Liver (tissue), 9 donors: ENCODE measurements around the gene TCTN1. TPM values are rescaled to one million over a fixed set of nuclear protein-coding genes. Genes with fewer than 3 reads are reported as not detected.

Experiments used
- DNase-seq: peaks from one replicate; pipeline ENCODE4 v3.0.0-alpha.2; 2017; ENCODE audit warnings: low spot score
- H3K27ac ChIP-seq, 2 donors: one replicate each; pipeline ENCODE4 v1.7.0; 2013; ENCODE audit warnings: inconsistent platforms in 2 of 2, low read length in 2 of 2, control low read depth in 1 of 2, low read depth in 1 of 2, mild to moderate bottlenecking in 1 of 2
- H3K27me3 ChIP-seq, 4 donors: one replicate each; pipeline versions ENCODE4 v1.6.1 to v1.7.0; 2013; ENCODE audit warnings: low read length in 3 of 4, inconsistent platforms in 1 of 4, mild to moderate bottlenecking in 1 of 4, moderate library complexity in 1 of 4; ENCODE audit not compliant: control insufficient read depth in 4 of 4, insufficient read depth in 4 of 4
- H3K36me3 ChIP-seq, 4 donors: one replicate each; pipeline versions ENCODE4 v1.6.1 to v1.7.0; 2013; ENCODE audit warnings: low read length in 3 of 4, mild to moderate bottlenecking in 3 of 4, low read depth in 1 of 4, moderate library complexity in 1 of 4; ENCODE audit not compliant: control insufficient read depth in 4 of 4, insufficient read depth in 3 of 4
- H3K4me1 ChIP-seq, 4 donors: one replicate each; pipeline versions ENCODE4 v1.6.1 to v1.7.0; 2013; ENCODE audit warnings: low read length in 3 of 4, mild to moderate bottlenecking in 3 of 4, moderate library complexity in 1 of 4; ENCODE audit not compliant: control insufficient read depth in 4 of 4, insufficient read depth in 4 of 4
- H3K4me3 ChIP-seq, 3 donors: one replicate each; pipeline versions ENCODE4 v1.6.1 to v1.7.0; 2013; ENCODE audit warnings: low read length in 3 of 3, control low read depth in 1 of 3, low read depth in 1 of 3, mild to moderate bottlenecking in 1 of 3
- H3K9ac ChIP-seq, 2 donors: one replicate each; pipeline ENCODE4 v1.7.0; 2013; ENCODE audit warnings: low read length in 2 of 2, mild to moderate bottlenecking in 2 of 2, moderate library complexity in 2 of 2, control low read depth in 1 of 2, low read depth in 1 of 2
- H3K9me3 ChIP-seq, 4 donors: one replicate each; pipeline versions ENCODE4 v1.6.1 to v1.7.0; 2013; ENCODE audit warnings: low read length in 3 of 4; ENCODE audit not compliant: control insufficient read depth in 4 of 4
- EGR1 ChIP-seq, 2 donors: IDR thresholded peaks; 2 replicates each; pipeline ENCODE4 v1.6.1; 2016 to 2018; ENCODE audit warnings: antibody characterized with exemption in 2 of 2, low read depth in 2 of 2
- HNF4A ChIP-seq, 2 donors: conservative IDR thresholded peaks; 2 replicates each; pipeline ENCODE4 v1.6.1; 2016; ENCODE audit warnings: antibody characterized with exemption in 2 of 2, mild to moderate bottlenecking in 2 of 2
- JUND ChIP-seq, 2 donors: IDR thresholded peaks; 2 replicates each; pipeline ENCODE4 v1.6.1; 2016; ENCODE audit warnings: antibody characterized with exemption in 2 of 2
- NR2F2 ChIP-seq: IDR thresholded peaks from 2 replicates; pipeline ENCODE4 v1.6.1; 2016; ENCODE audit warnings: antibody characterized with exemption
- RAD21 ChIP-seq, 2 donors: IDR thresholded peaks; 2 replicates each; pipeline ENCODE4 v1.6.1; 2016; ENCODE audit warnings: antibody characterized with exemption in 2 of 2, mild to moderate bottlenecking in 2 of 2
- TAF1 ChIP-seq: conservative IDR thresholded peaks from 2 replicates; pipeline ENCODE4 v1.6.1; 2016; ENCODE audit warnings: antibody characterized with exemption, mild to moderate bottlenecking
- WGBS: extraction: QIAGEN DNeasy Blood & Tissue Kit; methylation state at CpG from one replicate; pipeline ENCODE4 v1.1.7; 2013; 5-methylcytosine and 5-hydroxymethylcytosine counted together
- polyA plus RNA-seq, 2 donors: library from polyadenylated mRNA; stranded (reverse) in 1 of 2; unstranded in 1 of 2; fragments of 200-250 nt in 1 of 2; fragments of >200 nt in 1 of 2; fragmentation: Nextera tagmentation in 1 of 2; extraction: Ambion mirVana in 1 of 2; gene quantifications; one replicate each; pipeline versions ENCODE4 v1.2.1 to v1.2.3, GENCODE V29; 2013 to 2015
- total RNA-seq, 2 donors: library from RNA; depleted of rRNA; stranded (reverse); fragments of >200 nt; gene quantifications; one replicate each; pipeline ENCODE4 v1.2.3, GENCODE V29; 2014
- TF ChIP-seq, protein P1 (sequence below): fragments of 150-350 bp; IDR thresholded peaks from 2 replicates; pipeline ENCODE4 v1.5.1; 2017; ENCODE audit warnings: improper control_type of control experiment, low read depth, low read length; ENCODE audit not compliant: missing input control
- TF ChIP-seq, protein P2 (sequence below): IDR thresholded peaks from 2 replicates; pipeline ENCODE4 v1.6.1; 2016; ENCODE audit warnings: antibody characterized with exemption
- TF ChIP-seq, protein P3 (sequence below): IDR thresholded peaks from 2 replicates; pipeline ENCODE4 v1.6.1; 2016; ENCODE audit warnings: antibody characterized with exemption, mild to moderate bottlenecking
- TF ChIP-seq, protein P4 (sequence below): IDR thresholded peaks from 2 replicates; pipeline ENCODE4 v1.6.1; 2016; ENCODE audit warnings: antibody characterized with exemption
- donor health status: healthy.
- donor health status: healthy.
- donor health status: healthy.
- donor health status: healthy.
- donor health status: healthy.

The TCTN1 gene
- total and polyA plus RNA-seq, 4 donors = 6.0 to 12.0 (median 10.9) TPM

DNA sequence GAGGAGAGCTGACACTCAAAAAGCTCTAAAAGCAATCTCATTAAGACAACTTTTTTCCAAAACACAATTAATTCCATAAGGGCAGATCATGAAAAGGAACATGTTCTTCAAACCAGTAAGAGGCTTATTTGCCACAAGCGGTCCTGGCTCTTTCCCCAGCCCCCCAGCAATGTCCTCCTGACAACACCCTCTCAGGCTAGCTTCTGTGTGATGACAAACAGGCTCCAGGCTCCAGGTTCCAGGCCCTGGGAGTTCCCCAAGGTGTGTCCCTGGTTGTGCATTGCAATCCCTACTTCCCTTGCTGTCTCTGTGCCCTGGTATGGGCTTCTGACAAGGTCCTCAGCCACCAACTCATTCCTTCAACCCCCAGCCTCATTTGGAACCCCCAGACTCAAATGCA is 66.1 kb downstream of the TCTN1 start:
- 86% methylated on average over 1 of the region's 1 CpG for WGBS
- Histone ChIP-seq H3K4me3 (no peak overlapping the region), H3K36me3 (no peaks in the 10 kb centered on the region), H3K27ac (no peak overlapping the region), H3K9me3 (peaks cover 0 to 1% (median 0%) of the 10 kb centered on the region in 4 donors), H3K9ac (no peak overlapping the region), H3K4me1 (peaks cover 0 to 4% (median under 1%) of the 10 kb centered on the region in 4 donors), H3K27me3 (no peaks in the 10 kb centered on the region)
- TF ChIP-seq, protein P1, sequence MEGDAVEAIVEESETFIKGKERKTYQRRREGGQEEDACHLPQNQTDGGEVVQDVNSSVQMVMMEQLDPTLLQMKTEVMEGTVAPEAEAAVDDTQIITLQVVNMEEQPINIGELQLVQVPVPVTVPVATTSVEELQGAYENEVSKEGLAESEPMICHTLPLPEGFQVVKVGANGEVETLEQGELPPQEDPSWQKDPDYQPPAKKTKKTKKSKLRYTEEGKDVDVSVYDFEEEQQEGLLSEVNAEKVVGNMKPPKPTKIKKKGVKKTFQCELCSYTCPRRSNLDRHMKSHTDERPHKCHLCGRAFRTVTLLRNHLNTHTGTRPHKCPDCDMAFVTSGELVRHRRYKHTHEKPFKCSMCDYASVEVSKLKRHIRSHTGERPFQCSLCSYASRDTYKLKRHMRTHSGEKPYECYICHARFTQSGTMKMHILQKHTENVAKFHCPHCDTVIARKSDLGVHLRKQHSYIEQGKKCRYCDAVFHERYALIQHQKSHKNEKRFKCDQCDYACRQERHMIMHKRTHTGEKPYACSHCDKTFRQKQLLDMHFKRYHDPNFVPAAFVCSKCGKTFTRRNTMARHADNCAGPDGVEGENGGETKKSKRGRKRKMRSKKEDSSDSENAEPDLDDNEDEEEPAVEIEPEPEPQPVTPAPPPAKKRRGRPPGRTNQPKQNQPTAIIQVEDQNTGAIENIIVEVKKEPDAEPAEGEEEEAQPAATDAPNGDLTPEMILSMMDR = no peak
- TF ChIP-seq RAD21 (IDR thresholded peaks at IDR 0.05) (no peak), HNF4A (conservative IDR thresholded peaks at IDR 0.05) (no peak), EGR1 (IDR thresholded peaks at IDR 0.05; ENCODE audit: low read depth in 2 of 2) (no peak)
- DNase-seq = no peak

DNA sequence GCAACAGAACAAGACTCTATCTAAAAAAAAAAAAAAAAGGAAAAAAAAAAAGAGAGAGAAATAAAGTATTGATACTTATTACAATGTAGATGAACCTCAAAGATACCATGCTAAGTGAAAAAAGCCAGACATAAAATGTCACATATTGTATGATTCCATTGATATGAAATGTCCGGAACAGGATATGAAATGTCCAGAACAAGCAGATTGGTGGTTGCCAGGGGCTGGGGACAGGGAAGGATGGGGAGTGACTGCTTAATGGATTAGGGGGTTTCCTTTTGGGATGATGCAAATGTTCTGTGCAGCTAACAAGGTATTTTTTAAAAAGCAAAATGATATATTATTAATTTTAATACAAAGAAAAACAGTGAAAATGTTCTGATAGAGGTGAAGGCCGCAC is 70.0 kb downstream of the TCTN1 start:
- no peaks in the 10 kb centered on the region for H3K36me3 ChIP-seq
- DNase-seq = no peak
- H3K9me3 ChIP-seq = peaks cover 0 to 3% (median 0%) of the 10 kb centered on the region in 4 donors
- H3K27me3 ChIP-seq = peaks cover 0 to 3% (median 1%) of the 10 kb centered on the region in 4 donors
- WGBS = 92% methylated on average over 2 of the region's 2 CpGs
- no peak overlapping the region for H3K9ac ChIP-seq
- no peak overlapping the region for H3K27ac ChIP-seq
- TF ChIP-seq JUND (IDR thresholded peaks at IDR 0.05) = no peak
- peaks cover 5 to 9% (median 7%) of the 10 kb centered on the region in 4 donors for H3K4me1 ChIP-seq
- no peak overlapping the region for H3K4me3 ChIP-seq

DNA sequence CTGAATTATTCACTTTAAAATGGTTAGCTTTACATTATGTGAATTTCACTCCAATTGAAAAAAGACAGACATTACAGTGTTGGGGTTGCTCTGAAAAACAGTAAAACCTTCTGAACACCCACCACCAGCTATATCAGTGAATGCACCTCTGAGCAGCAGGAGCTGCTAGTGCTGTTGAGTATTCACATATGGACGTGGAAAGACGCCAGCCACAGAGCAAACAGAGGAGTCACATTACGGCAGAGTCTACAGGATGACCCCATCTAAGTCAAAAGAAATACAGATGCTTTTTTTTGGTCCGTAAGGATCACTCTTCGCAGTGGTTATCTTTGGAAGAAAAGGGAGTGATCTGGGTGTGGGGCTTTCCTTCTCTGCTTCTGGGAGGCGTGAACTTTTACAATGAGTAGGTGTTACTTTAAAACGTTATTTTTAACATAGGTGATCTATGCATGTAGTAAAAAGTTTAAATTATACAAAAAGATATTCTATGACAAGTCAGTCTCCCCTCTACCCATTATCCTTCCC is 70.4 kb downstream of the TCTN1 start:
- peaks cover 0 to 3% (median 0%) of the 10 kb centered on the region in 4 donors for H3K9me3 ChIP-seq
- no peaks in the 10 kb centered on the region for H3K36me3 ChIP-seq
- H3K9ac ChIP-seq = no peak overlapping the region
- WGBS = 77% methylated on average over 7 of the region's 7 CpGs
- no peak overlapping the region for H3K27ac ChIP-seq
- H3K4me3 ChIP-seq = no peak overlapping the region
- TF ChIP-seq, protein P2, sequence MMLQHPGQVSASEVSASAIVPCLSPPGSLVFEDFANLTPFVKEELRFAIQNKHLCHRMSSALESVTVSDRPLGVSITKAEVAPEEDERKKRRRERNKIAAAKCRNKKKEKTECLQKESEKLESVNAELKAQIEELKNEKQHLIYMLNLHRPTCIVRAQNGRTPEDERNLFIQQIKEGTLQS = no peak
- TF ChIP-seq, protein P1 = no peak
- TF ChIP-seq TAF1 = no peak
- TF ChIP-seq NR2F2 = no peak
- TF ChIP-seq, protein P3, sequence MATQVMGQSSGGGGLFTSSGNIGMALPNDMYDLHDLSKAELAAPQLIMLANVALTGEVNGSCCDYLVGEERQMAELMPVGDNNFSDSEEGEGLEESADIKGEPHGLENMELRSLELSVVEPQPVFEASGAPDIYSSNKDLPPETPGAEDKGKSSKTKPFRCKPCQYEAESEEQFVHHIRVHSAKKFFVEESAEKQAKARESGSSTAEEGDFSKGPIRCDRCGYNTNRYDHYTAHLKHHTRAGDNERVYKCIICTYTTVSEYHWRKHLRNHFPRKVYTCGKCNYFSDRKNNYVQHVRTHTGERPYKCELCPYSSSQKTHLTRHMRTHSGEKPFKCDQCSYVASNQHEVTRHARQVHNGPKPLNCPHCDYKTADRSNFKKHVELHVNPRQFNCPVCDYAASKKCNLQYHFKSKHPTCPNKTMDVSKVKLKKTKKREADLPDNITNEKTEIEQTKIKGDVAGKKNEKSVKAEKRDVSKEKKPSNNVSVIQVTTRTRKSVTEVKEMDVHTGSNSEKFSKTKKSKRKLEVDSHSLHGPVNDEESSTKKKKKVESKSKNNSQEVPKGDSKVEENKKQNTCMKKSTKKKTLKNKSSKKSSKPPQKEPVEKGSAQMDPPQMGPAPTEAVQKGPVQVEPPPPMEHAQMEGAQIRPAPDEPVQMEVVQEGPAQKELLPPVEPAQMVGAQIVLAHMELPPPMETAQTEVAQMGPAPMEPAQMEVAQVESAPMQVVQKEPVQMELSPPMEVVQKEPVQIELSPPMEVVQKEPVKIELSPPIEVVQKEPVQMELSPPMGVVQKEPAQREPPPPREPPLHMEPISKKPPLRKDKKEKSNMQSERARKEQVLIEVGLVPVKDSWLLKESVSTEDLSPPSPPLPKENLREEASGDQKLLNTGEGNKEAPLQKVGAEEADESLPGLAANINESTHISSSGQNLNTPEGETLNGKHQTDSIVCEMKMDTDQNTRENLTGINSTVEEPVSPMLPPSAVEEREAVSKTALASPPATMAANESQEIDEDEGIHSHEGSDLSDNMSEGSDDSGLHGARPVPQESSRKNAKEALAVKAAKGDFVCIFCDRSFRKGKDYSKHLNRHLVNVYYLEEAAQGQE = no peak
- no peak for TF ChIP-seq RAD21 (IDR thresholded peaks at IDR 0.05)
- no peak for TF ChIP-seq JUND (IDR thresholded peaks at IDR 0.05)
- TF ChIP-seq, protein P4, sequence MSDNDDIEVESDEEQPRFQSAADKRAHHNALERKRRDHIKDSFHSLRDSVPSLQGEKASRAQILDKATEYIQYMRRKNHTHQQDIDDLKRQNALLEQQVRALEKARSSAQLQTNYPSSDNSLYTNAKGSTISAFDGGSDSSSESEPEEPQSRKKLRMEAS = no peak
- no peak for DNase-seq
- H3K4me1 ChIP-seq = peaks cover 5 to 12% (median 7%) of the 10 kb centered on the region in 4 donors
- H3K27me3 ChIP-seq = peaks cover 0 to 3% (median 1%) of the 10 kb centered on the region in 4 donors
